HL-60 (cell line): ENCODE results near the gene PTPRN.

Source experiments
- DNase-seq, 2 experiments: peaks; one replicate each; pipeline ENCODE4 v3.0.0-alpha.2; 2010 to 2020; ENCODE audit warnings: low read depth in 1 of 2, low spot score in 1 of 2
- H3K27ac ChIP-seq: fragments of 250-450 bp; sonication (Bioruptor Pico); replicated peaks from 2 replicates; pipeline ENCODE4 v1.5.1; 2020; ENCODE audit warnings: mild to moderate bottlenecking, moderate library complexity
- H3K27me3 ChIP-seq: fragments of 250-450 bp; sonication (Bioruptor Pico); 2 replicates; pipeline ENCODE4 v1.5.1; 2021; ENCODE audit warnings: mild to moderate bottlenecking, moderate library complexity; ENCODE audit not compliant: insufficient read depth, poor library complexity, severe bottlenecking
- H3K4me3 ChIP-seq: replicated peaks from 2 replicates; pipeline ENCODE4 v1.5.1; 2011; ENCODE audit warnings: mild to moderate bottlenecking, control low read depth, low read length; ENCODE audit not compliant: insufficient read depth
- GABPA ChIP-seq: IDR thresholded peaks from 2 replicates; pipeline ENCODE4 v1.6.1; 2012; ENCODE audit warnings: low read depth
- POLR2AphosphoS5 ChIP-seq: IDR thresholded peaks from 2 replicates; pipeline ENCODE4 v1.6.1; 2012; ENCODE audit warnings: low read depth
- SPI1 ChIP-seq: IDR thresholded peaks from 2 replicates; pipeline ENCODE4 v1.6.1; 2012; ENCODE audit warnings: low read depth, mild to moderate bottlenecking, borderline replicate concordance
- TF ChIP-seq, protein P1 (sequence below): IDR thresholded peaks from 2 replicates; pipeline ENCODE4 v1.6.1; 2012; ENCODE audit warnings: low read depth; ENCODE audit not compliant: insufficient replicate concordance
- TF ChIP-seq, protein P2 (sequence below): IDR thresholded peaks from one replicate; pipeline ENCODE4 v1.5.1; 2011; ENCODE audit warnings: low read length, control low read depth, inconsistent platforms; ENCODE audit not compliant: insufficient read depth

Gene PTPRN

DNA sequence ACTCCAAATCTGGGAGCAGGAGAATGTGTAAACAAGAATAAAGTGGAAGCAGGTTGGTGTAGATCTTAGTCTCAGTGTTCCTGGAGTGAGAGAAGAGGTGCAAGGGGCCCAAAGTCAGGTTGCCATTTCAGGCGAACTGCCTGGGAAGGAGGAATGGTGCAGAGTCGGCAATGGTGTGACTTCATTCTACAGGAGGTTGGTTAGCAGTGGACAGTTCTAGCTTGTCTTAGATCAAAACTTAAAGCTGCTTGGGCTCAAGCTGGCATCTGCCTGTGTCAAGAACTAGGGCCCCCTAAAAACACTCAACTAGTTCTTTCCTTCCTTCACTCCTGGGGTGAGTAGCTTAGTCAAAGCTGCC, 60.4 kb downstream of the PTPRN start:
- no peak for DNase-seq
- no peaks in the 10 kb centered on the region for H3K27me3 ChIP-seq
- H3K27ac ChIP-seq, result peak overlapping the region; percentile 84
- peak overlapping the region; percentile 2; the same call in 1 of the 2 replicates for H3K4me3 ChIP-seq
- TF ChIP-seq, protein P1, sequence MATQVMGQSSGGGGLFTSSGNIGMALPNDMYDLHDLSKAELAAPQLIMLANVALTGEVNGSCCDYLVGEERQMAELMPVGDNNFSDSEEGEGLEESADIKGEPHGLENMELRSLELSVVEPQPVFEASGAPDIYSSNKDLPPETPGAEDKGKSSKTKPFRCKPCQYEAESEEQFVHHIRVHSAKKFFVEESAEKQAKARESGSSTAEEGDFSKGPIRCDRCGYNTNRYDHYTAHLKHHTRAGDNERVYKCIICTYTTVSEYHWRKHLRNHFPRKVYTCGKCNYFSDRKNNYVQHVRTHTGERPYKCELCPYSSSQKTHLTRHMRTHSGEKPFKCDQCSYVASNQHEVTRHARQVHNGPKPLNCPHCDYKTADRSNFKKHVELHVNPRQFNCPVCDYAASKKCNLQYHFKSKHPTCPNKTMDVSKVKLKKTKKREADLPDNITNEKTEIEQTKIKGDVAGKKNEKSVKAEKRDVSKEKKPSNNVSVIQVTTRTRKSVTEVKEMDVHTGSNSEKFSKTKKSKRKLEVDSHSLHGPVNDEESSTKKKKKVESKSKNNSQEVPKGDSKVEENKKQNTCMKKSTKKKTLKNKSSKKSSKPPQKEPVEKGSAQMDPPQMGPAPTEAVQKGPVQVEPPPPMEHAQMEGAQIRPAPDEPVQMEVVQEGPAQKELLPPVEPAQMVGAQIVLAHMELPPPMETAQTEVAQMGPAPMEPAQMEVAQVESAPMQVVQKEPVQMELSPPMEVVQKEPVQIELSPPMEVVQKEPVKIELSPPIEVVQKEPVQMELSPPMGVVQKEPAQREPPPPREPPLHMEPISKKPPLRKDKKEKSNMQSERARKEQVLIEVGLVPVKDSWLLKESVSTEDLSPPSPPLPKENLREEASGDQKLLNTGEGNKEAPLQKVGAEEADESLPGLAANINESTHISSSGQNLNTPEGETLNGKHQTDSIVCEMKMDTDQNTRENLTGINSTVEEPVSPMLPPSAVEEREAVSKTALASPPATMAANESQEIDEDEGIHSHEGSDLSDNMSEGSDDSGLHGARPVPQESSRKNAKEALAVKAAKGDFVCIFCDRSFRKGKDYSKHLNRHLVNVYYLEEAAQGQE, result no peak
- TF ChIP-seq SPI1 (no peak), GABPA (no peak), POLR2AphosphoS5 (no peak)
- TF ChIP-seq, protein P2, sequence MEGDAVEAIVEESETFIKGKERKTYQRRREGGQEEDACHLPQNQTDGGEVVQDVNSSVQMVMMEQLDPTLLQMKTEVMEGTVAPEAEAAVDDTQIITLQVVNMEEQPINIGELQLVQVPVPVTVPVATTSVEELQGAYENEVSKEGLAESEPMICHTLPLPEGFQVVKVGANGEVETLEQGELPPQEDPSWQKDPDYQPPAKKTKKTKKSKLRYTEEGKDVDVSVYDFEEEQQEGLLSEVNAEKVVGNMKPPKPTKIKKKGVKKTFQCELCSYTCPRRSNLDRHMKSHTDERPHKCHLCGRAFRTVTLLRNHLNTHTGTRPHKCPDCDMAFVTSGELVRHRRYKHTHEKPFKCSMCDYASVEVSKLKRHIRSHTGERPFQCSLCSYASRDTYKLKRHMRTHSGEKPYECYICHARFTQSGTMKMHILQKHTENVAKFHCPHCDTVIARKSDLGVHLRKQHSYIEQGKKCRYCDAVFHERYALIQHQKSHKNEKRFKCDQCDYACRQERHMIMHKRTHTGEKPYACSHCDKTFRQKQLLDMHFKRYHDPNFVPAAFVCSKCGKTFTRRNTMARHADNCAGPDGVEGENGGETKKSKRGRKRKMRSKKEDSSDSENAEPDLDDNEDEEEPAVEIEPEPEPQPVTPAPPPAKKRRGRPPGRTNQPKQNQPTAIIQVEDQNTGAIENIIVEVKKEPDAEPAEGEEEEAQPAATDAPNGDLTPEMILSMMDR, result no peak

DNA sequence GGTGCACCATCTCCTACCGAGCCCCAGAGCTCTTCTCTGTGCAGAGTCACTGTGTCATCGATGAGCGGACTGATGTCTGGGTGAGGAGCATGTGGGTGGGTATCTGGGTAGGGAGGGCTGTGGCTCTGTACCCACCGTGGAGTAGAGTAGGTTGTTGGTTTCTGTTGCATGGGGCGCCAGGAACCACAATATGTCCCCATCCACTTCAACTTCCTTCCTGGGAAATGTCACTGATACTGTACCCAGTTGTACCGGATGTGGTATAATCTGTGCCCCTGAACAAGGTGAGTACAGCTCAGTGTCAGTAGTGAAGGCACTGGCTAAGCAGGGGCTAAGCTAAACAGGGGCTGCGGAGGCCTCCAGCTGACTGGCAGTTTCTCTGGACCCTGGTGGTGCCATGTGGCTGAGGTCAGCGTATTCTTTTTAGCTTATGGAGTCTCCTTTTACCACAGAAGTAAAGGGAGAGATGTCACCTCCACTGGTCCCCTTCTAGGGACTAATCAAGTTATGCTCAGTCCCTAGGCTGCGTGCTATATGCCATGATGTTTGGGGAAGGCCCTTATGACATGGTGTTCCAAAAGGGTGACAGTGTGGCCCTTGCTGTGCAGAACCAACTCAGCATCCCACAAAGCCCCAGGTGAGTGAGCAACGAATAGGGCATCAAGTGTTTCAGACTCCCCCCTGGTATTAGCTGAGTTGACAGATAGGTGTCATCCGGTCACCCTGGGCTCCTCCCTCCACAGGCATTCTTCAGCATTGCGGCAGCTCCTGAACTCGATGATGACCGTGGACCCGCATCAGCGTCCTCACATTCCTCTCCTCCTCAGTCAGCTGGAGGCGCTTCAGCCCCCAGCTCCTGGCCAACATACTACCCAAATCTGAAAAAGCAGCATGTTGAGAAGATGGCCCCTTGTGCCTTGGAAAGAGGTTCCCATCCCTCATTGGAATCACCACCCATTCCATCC, 61.2 kb downstream of the PTPRN start:
- TF ChIP-seq SPI1 (peak; percentile 74; the same call in 1 of the 2 replicates), GABPA (peak; percentile 66), POLR2AphosphoS5 (peak; percentile 88)
- TF ChIP-seq, protein P1, result no peak
- TF ChIP-seq, protein P2, result no peak
- Histone ChIP-seq H3K4me3 (no peak overlapping the region; the same call in 1 of the 2 replicates), H3K27ac (peak overlapping the region; percentile 84), H3K27me3 (no peaks in the 10 kb centered on the region)
- peak in 1 of 2 experiments; percentile 86 for DNase-seq

DNA sequence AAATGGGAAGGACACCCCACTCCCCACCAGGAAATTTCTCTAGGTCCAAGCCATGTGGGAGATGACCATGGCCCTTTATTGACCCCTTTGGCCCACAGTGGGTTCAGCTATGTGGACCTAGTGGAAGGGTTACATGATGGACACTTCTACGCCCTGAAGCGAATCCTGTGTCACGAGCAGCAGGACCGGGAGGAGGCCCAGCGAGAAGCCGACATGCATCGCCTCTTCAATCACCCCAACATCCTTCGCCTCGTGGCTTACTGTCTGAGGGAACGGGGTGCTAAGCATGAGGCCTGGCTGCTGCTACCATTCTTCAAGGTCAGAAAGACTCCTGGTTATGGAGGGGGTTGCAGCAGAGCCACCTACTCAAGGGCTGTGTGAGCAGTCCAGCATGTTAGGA, 62.6 kb downstream of the PTPRN start:
- Histone ChIP-seq H3K27me3 (no peaks in the 10 kb centered on the region), H3K4me3 (no peak overlapping the region), H3K27ac (no peak overlapping the region)
- TF ChIP-seq, protein P1, result no peak
- TF ChIP-seq, protein P2, result no peak
- TF ChIP-seq POLR2AphosphoS5 (no peak), SPI1 (no peak), GABPA (no peak)
- DNase-seq, result no peak
